Endothelial cell of umbilical vein (primary cell): Measurements from ENCODE around the gene C3orf70. TPM values are rescaled to one million over a fixed set of nuclear protein-coding genes. Genes with fewer than 3 reads are reported as not detected.

Experiments
- BruUV-seq: library from RNA; stranded (reverse); fragments of 400-500 nt; replicated peaks from 2 replicates; lab custom pipeline; 2021; lab: Mats Ljungman, UMichigan
- CTCF ChIA-PET: fragments of 300-600, 350-600 bp; sonication (Branson Sonifier 250); formaldehyde crosslinking; loops from one replicate; lab custom pipeline; 2021; ENCODE audit warnings: antibody characterized with exemption, inconsistent platforms; lab: Charles Lee
- POLR2A ChIA-PET: fragments of 300-600, 350-600 bp; sonication (Branson Sonifier 250); formaldehyde crosslinking; loops from one replicate; lab custom pipeline; 2021; ENCODE audit warnings: antibody characterized with exemption, inconsistent platforms; lab: Charles Lee
- DNase-seq: peaks from one replicate; pipeline ENCODE4 v3.0.0-alpha.2; 2011; ENCODE audit warnings: low read depth, low spot score
- FAIRE-seq: peaks from 2 replicates; lab custom pipeline; 2011; peaks lifted over from hg19 to GRCh38; lab: Jason Lieb, UNC
- H2AFZ ChIP-seq: 2 replicates; pipeline ENCODE4 v1.6.0; 2012; ENCODE audit warnings: low read depth, low read length, control low read depth, inconsistent platforms
- H3K27ac ChIP-seq: 2 replicates; pipeline ENCODE4 v1.5.1; 2011; ENCODE audit warnings: low read depth, mild to moderate bottlenecking, control low read depth, low read length, moderate library complexity; ENCODE audit not compliant: insufficient read depth
- H3K27me3 ChIP-seq, 2 experiments: 2 replicates each; pipeline versions ENCODE4 v1.6.0 to v1.6.1; 2011; ENCODE audit warnings: low read length in 2 of 2, mixed read lengths in 1 of 2; ENCODE audit not compliant: control insufficient read depth in 2 of 2, insufficient read depth in 2 of 2
- H3K36me3 ChIP-seq, 2 experiments: 2 replicates in 1 of 2; 3 replicates in 1 of 2; pipeline ENCODE4 v1.5.1; 2011; ENCODE audit warnings: low read length in 2 of 2, mild to moderate bottlenecking in 1 of 2, moderate library complexity in 1 of 2; ENCODE audit not compliant: control insufficient read depth in 2 of 2, insufficient read depth in 2 of 2; ENCODE audit errors: extremely low read depth in 1 of 2
- H3K4me1 ChIP-seq: 3 replicates; pipeline ENCODE4 v1.5.1; 2011; ENCODE audit warnings: mild to moderate bottlenecking, low read length; ENCODE audit not compliant: control insufficient read depth, insufficient read depth; ENCODE audit errors: extremely low read depth
- H3K4me2 ChIP-seq: 2 replicates; pipeline ENCODE4 v1.6.1; 2011; ENCODE audit warnings: low read length, control low read depth, mixed read lengths; ENCODE audit not compliant: insufficient read depth
- H3K4me3 ChIP-seq, 3 experiments: fragments of 200-600 bp in 1 of 3; sonication (generic), shearing (Covaris generic) in 1 of 3; replicated peaks in 1 of 3; 2 replicates each; pipeline ENCODE4 v1.5.1; 2011 to 2016; ENCODE audit warnings: control low read depth in 3 of 3, low read length in 3 of 3, mild to moderate bottlenecking in 2 of 3, inconsistent platforms in 1 of 3, low read depth in 1 of 3, moderate library complexity in 1 of 3; ENCODE audit not compliant: insufficient read depth in 1 of 3
- H3K79me2 ChIP-seq: 2 replicates; pipeline ENCODE4 v1.6.0; 2012; ENCODE audit warnings: low read length, inconsistent platforms; ENCODE audit not compliant: control insufficient read depth, insufficient read depth
- H3K9ac ChIP-seq: replicated peaks from 2 replicates; pipeline ENCODE3; 2011; ENCODE audit warnings: low read length, control low read depth; ENCODE audit not compliant: insufficient read depth; ENCODE audit errors: extremely low read depth
- H3K9me1 ChIP-seq: replicated peaks from 3 replicates; pipeline ENCODE4 v1.6.0; 2011; ENCODE audit warnings: mild to moderate bottlenecking, low read length; ENCODE audit not compliant: control insufficient read depth, insufficient read depth; ENCODE audit errors: extremely low read depth
- H3K9me3 ChIP-seq: replicated peaks from 2 replicates; pipeline ENCODE4 v1.5.1; 2012; ENCODE audit warnings: low read length, inconsistent platforms; ENCODE audit not compliant: control insufficient read depth, insufficient read depth
- H4K20me1 ChIP-seq: replicated peaks from 2 replicates; pipeline ENCODE3; 2011; ENCODE audit warnings: mild to moderate bottlenecking, low read length; ENCODE audit not compliant: control insufficient read depth, insufficient read depth; ENCODE audit errors: extremely low read depth
- CTCF ChIP-seq, 2 donors: IDR thresholded peaks; 1 replicate in 1 of 2; 2 replicates in 1 of 2; pipeline ENCODE4 v1.5.1; 2011; ENCODE audit warnings: low read length in 2 of 2, mild to moderate bottlenecking in 2 of 2, moderate library complexity in 2 of 2, control low read depth in 1 of 2, inconsistent platforms in 1 of 2, low read depth in 1 of 2; ENCODE audit not compliant: insufficient read depth in 1 of 2; ENCODE audit errors: extremely low read depth in 1 of 2
- EZH2 ChIP-seq: IDR thresholded peaks from 2 replicates; pipeline ENCODE4 v1.6.1; 2012; ENCODE audit warnings: borderline replicate concordance, low read depth, mild to moderate bottlenecking, moderate library complexity, low read length, inconsistent platforms; ENCODE audit not compliant: severe bottlenecking
- FOS ChIP-seq: IDR thresholded peaks from 2 replicates; pipeline ENCODE4 v1.6.1; 2011; ENCODE audit warnings: mild to moderate bottlenecking, low read length, moderate library complexity, borderline replicate concordance; ENCODE audit not compliant: insufficient read depth
- GATA2 ChIP-seq: IDR thresholded peaks from 2 replicates; pipeline ENCODE4 v1.7.0; 2011; ENCODE audit warnings: low read depth, mild to moderate bottlenecking, moderate library complexity, mixed read lengths, low read length; ENCODE audit not compliant: insufficient read length, insufficient read depth
- JUN ChIP-seq: IDR thresholded peaks from 2 replicates; pipeline ENCODE4 v1.6.1; 2011; ENCODE audit warnings: borderline replicate concordance, low read depth; ENCODE audit not compliant: insufficient read length, insufficient read depth
- MAX ChIP-seq: IDR thresholded peaks from 2 replicates; pipeline ENCODE4 v1.6.1; 2011; ENCODE audit not compliant: insufficient read depth, insufficient read length
- MYC ChIP-seq: IDR thresholded peaks from one replicate; pipeline ENCODE4 v1.6.1; 2011; ENCODE audit warnings: mild to moderate bottlenecking, low read depth, low read length
- POLR2A ChIP-seq: IDR thresholded peaks from 2 replicates; pipeline ENCODE4 v1.6.1; 2012; ENCODE audit warnings: low read depth, mild to moderate bottlenecking, control low read depth, low read length
- POLR2AphosphoS5 ChIP-seq: IDR thresholded peaks from 2 replicates; pipeline ENCODE4 v1.6.1; 2012; ENCODE audit warnings: low read depth, mild to moderate bottlenecking, control low read depth, low read length, moderate library complexity; ENCODE audit not compliant: insufficient read depth
- dilution Hi-C: fragments of 300-500 bp; cut with MboI; formaldehyde crosslinking; loops from one replicate; pipeline ENCODE4 v1.15.0; 2019; ENCODE audit warnings: low sequenced_read_pairs; ENCODE audit not compliant: extremely low pct_ligation_motif_present
- intact Hi-C: fragments of 100-400 bp; cut with micrococcal nuclease; formaldehyde crosslinking; loops from one replicate; pipeline ENCODE4 v1.10.0; 2022
- polyA plus RNA-seq, 4 experiments: library from polyadenylated mRNA; depleted of rRNA in 3 of 4; stranded (reverse) in 3 of 4; unstranded in 1 of 4; fragments of >200 nt; gene quantifications; 2 replicates each; pipeline versions ENCODE4 v1.2.1 to v1.2.3, GENCODE V29; 2011 to 2012; ENCODE audit warnings: missing spikeins in 1 of 4
- total RNA-seq: library from RNA; stranded (reverse); gene quantifications from 2 replicates; pipeline ENCODE4 v1.2.3, GENCODE V29; 2021

C3orf70 gene
- total and polyA plus RNA-seq, 2 donors (not counting 3 experiments of a cell fraction or from before 2014, with no cell fraction given): 0.08 to 0.20 TPM

- intact Hi-C loops: no loop called here
- no peaks in the 10 kb centered on the region for H4K20me1 ChIP-seq
- H3K27me3 ChIP-seq: no peaks in the 10 kb centered on the region
- DNase-seq (no peak), FAIRE-seq (no peak)
- no TSS peak for BruUV-seq
- H3K4me3 ChIP-seq: no peak overlapping the region
- dilution Hi-C loops: no loop called here
- H3K79me2 ChIP-seq: no peaks in the 10 kb centered on the region
- H3K27ac ChIP-seq: no peak overlapping the region
- H3K9ac ChIP-seq: no peak overlapping the region
- no peaks in the 10 kb centered on the region for H3K9me3 ChIP-seq
- no peaks in the 10 kb centered on the region for H3K36me3 ChIP-seq
- no peaks in the 10 kb centered on the region for H3K9me1 ChIP-seq
- H2AFZ ChIP-seq: no peak overlapping the region
- TF ChIP-seq POLR2AphosphoS5: no peak
- no peak for TF ChIP-seq MYC
- no peak for TF ChIP-seq EZH2
- no peak for TF ChIP-seq MAX
- no peak for TF ChIP-seq CTCF (IDR thresholded peaks at IDR 0.05; ENCODE audit: extremely low read depth in 1 of 2, insufficient read depth in 1 of 2, low read depth in 1 of 2, low read length in 2 of 2)
- no peak for TF ChIP-seq FOS
- ChIA-PET POLR2A (no interaction called here), CTCF (no interaction called here)
- no peak overlapping the region for H3K4me2 ChIP-seq
- peaks cover 3% of the 10 kb centered on the region for H3K4me1 ChIP-seq
Measured at GRCh38 chr3:185058796-185059195, 94.1 kb downstream of the C3orf70 start.

- no peaks in the 10 kb centered on the region for H4K20me1 ChIP-seq
- no peaks in the 10 kb centered on the region for H3K9me3 ChIP-seq
- BruUV-seq: no TSS peak
- no peaks in the 10 kb centered on the region for H3K9me1 ChIP-seq
- intact Hi-C loops: no loop called here
- H3K9ac ChIP-seq: no peak overlapping the region
- dilution Hi-C loops: no loop called here
- CTCF ChIA-PET: no interaction called here
- TF ChIP-seq POLR2A: no peak
- TF ChIP-seq MAX: no peak
- TF ChIP-seq GATA2: no peak
- no peak for TF ChIP-seq FOS
- no peak for TF ChIP-seq MYC
- TF ChIP-seq CTCF (IDR thresholded peaks at IDR 0.05; ENCODE audit: extremely low read depth in 1 of 2, insufficient read depth in 1 of 2, low read depth in 1 of 2, low read length in 2 of 2): no peak
- TF ChIP-seq EZH2: no peak
- no peak for TF ChIP-seq POLR2AphosphoS5
- TF ChIP-seq JUN: no peak
- no peaks in the 10 kb centered on the region for H3K27me3 ChIP-seq
- H3K4me1 ChIP-seq: peaks cover 3% of the 10 kb centered on the region
- DNase-seq: no peak
- H3K36me3 ChIP-seq: no peaks in the 10 kb centered on the region
- H3K4me3 ChIP-seq: no peak overlapping the region
- no peak overlapping the region for H3K4me2 ChIP-seq
- no peak overlapping the region for H2AFZ ChIP-seq
- no peak overlapping the region for H3K27ac ChIP-seq
- POLR2A ChIA-PET: no interaction called here
- no peak for FAIRE-seq
- H3K79me2 ChIP-seq: no peaks in the 10 kb centered on the region
Measured at GRCh38 chr3:185057829-185058228, 95.0 kb downstream of the C3orf70 start.
